ENCODE data around the gene ZNF408.

Gene ZNF408

GRCh38 chr11:46718155-46719019 is 17.6 kb downstream of the ZNF408 start:
- in situ Hi-C loops (cut with MboI; ENCODE audit: low pct_unique_long_range_greater_than_20kb, low sequenced_read_pairs, unreplicated experiment): no loop called here
- no peak for DNase-seq (ENCODE audit: low spot score)
- TF ChIP-seq, protein P1, sequence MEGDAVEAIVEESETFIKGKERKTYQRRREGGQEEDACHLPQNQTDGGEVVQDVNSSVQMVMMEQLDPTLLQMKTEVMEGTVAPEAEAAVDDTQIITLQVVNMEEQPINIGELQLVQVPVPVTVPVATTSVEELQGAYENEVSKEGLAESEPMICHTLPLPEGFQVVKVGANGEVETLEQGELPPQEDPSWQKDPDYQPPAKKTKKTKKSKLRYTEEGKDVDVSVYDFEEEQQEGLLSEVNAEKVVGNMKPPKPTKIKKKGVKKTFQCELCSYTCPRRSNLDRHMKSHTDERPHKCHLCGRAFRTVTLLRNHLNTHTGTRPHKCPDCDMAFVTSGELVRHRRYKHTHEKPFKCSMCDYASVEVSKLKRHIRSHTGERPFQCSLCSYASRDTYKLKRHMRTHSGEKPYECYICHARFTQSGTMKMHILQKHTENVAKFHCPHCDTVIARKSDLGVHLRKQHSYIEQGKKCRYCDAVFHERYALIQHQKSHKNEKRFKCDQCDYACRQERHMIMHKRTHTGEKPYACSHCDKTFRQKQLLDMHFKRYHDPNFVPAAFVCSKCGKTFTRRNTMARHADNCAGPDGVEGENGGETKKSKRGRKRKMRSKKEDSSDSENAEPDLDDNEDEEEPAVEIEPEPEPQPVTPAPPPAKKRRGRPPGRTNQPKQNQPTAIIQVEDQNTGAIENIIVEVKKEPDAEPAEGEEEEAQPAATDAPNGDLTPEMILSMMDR (IDR thresholded peaks at IDR 0.05; ENCODE audit: extremely low read depth, insufficient read depth, missing control alignments): no peak

- in situ Hi-C loops (cut with MboI; ENCODE audit: low pct_unique_long_range_greater_than_20kb, low sequenced_read_pairs, unreplicated experiment): no loop called here
- no peak for DNase-seq (ENCODE audit: low spot score)
- TF ChIP-seq, protein P1 (IDR thresholded peaks at IDR 0.05; ENCODE audit: extremely low read depth, insufficient read depth, missing control alignments): no peak
Measured at GRCh38 chr11:46719048-46719542, 18.3 kb downstream of the ZNF408 start, which contains the start of gene F2. Gene F2, plus strand, starts transcription at chr11:46719213. Its CDS starts 23 bp downstream, at chr11:46719236.

DNA sequence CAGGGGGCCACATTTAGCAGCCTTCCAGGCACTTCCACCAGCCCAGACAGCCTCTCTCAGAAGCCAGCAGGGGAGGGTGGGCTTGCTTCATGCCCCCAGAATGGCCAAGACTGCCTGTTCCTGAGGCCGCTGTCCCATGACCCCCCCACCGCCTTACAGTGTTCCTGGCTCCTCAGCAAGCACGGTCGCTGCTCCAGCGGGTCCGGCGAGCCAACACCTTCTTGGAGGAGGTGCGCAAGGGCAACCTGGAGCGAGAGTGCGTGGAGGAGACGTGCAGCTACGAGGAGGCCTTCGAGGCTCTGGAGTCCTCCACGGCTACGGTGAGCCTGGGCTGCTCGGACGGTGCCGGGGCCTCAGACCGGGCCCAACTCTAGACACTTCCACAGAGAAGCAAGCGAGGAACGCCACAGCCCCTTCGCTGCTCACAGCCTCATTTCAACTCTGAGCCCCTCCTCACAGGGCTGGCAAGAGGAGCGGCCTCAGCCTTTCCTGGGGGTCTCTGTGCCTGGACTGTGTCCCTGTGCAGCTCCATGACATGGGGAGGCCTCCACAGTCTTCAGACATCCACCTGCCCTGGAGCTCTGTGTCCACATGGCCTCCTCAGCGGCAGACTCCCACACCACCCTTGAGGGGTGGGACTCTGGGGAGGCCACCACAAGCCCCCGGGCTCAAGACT is 18.9 kb downstream of the ZNF408 start:
- TF ChIP-seq, protein P1 (IDR thresholded peaks at IDR 0.05; ENCODE audit: extremely low read depth, insufficient read depth, missing control alignments): no peak
- in situ Hi-C loops (cut with MboI; ENCODE audit: low pct_unique_long_range_greater_than_20kb, low sequenced_read_pairs, unreplicated experiment): no loop called here
- no peak for DNase-seq (ENCODE audit: low spot score)

GRCh38 chr11:46721286-46721685 is 20.5 kb downstream of the ZNF408 start:
- no peak for DNase-seq (ENCODE audit: low spot score)
- in situ Hi-C loops (cut with MboI; ENCODE audit: low pct_unique_long_range_greater_than_20kb, low sequenced_read_pairs, unreplicated experiment): no loop called here

GRCh38 chr11:46722566-46723358 is 21.9 kb downstream of the ZNF408 start:
- in situ Hi-C loops (cut with MboI; ENCODE audit: low pct_unique_long_range_greater_than_20kb, low sequenced_read_pairs, unreplicated experiment): no loop called here
- no peak for DNase-seq (ENCODE audit: low spot score)
- TF ChIP-seq, protein P1 (IDR thresholded peaks at IDR 0.05; ENCODE audit: extremely low read depth, insufficient read depth, missing control alignments): no peak

More at GRCh38 chr11:46721286-46721685, 20.5 kb downstream of the ZNF408 start:
- TF ChIP-seq, protein P1 (IDR thresholded peaks at IDR 0.05; ENCODE audit: extremely low read depth, insufficient read depth, missing control alignments): no peak

GRCh38 chr11:46723359-46723680 is 22.5 kb downstream of the ZNF408 start:
- in situ Hi-C loops (cut with MboI; ENCODE audit: low pct_unique_long_range_greater_than_20kb, low sequenced_read_pairs, unreplicated experiment): no loop called here
- TF ChIP-seq, protein P1 (IDR thresholded peaks at IDR 0.05; ENCODE audit: extremely low read depth, insufficient read depth, missing control alignments): no peak
- DNase-seq (ENCODE audit: low spot score): no peak
